ENCODE results near the gene MZB1.
"Not testable (repeated sequence)": the region's sequence is repeated elsewhere in the genome, so short reads cannot be mapped to it uniquely, and the experiment has no call there.

The MZB1 gene

GRCh38 chr5:139371482-139372435 lies 18.0 kb downstream of the MZB1 start:
- no peak for DNase-seq

GRCh38 chr5:139369181-139369580 lies 20.5 kb downstream of the MZB1 start:
- DNase-seq: no peak

- DNase-seq: no peak
These were observed 21.1 kb downstream of the MZB1 start for GRCh38 chr5:139368613-139369012.

- no peak for DNase-seq
These were observed 25.2 kb downstream of the MZB1 start for GRCh38 chr5:139364466-139364865.

GRCh38 chr5:139363937-139364336 lies 25.8 kb downstream of the MZB1 start:
- DNase-seq: no peak

- no peak for DNase-seq
These were observed 27.8 kb downstream of the MZB1 start for GRCh38 chr5:139361835-139362429.

- DNase-seq: no peak
These were observed 29.3 kb downstream of the MZB1 start for GRCh38 chr5:139360384-139360783.

GRCh38 chr5:139358064-139358463 lies 31.6 kb downstream of the MZB1 start:
- no peak for DNase-seq

- not testable (repeated sequence) for DNase-seq
These were observed 33.8 kb downstream of the MZB1 start for GRCh38 chr5:139355900-139356299.

GRCh38 chr5:139354186-139354585 lies 35.5 kb downstream of the MZB1 start:
- DNase-seq: no peak

- not testable (repeated sequence) for DNase-seq
These were observed 41.9 kb downstream of the MZB1 start for GRCh38 chr5:139347863-139348262.

- not testable (repeated sequence) for DNase-seq
These were observed 44.3 kb downstream of the MZB1 start for GRCh38 chr5:139345442-139345841.

- no peak for DNase-seq
These were observed 45.5 kb downstream of the MZB1 start for GRCh38 chr5:139344177-139344576.

GRCh38 chr5:139343476-139343875 lies 46.2 kb downstream of the MZB1 start:
- no peak for DNase-seq

GRCh38 chr5:139342423-139342723 lies 47.3 kb downstream of the MZB1 start:
- no peak for DNase-seq

GRCh38 chr5:139341689-139342422 lies 47.9 kb downstream of the MZB1 start, which contains the start of gene PAIP2:
TSS of gene PAIP2 (plus strand) at chr5:139341854. CDS start at chr5:139363785, 21,931 bp downstream.
- DNase-seq: peak; percentile 95

- no peak for DNase-seq
These were observed 48.5 kb downstream of the MZB1 start for GRCh38 chr5:139341187-139341688.

GRCh38 chr5:139340051-139340450 lies 49.7 kb downstream of the MZB1 start:
- no peak for DNase-seq
